ENCODE measurements around the gene KIF3B.

Gene KIF3B

DNA sequence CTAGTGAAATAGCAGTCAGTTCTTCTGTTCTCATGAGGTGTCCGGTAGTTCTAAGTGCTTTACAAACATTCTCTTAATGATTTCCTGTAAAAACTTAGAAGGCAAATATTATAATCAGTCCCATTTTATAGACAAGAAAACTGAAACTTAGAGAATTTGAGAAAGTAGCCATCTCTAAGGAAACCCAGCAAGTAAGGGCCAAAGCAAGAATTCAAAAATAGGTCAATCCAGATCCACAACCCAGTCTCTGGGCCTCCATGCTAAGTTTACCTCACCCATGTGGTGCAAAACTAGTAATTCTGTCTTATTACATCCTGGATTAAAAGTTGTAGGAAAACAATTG is 53.1 kb downstream of the KIF3B start:
- Histone ChIP-seq H4K20me1 (ENCODE audit: insufficient read depth, low read length) (no peaks in the 10 kb centered on the region), H3K4me2 (ENCODE audit: low read length) (no peak overlapping the region), H3K79me2 (ENCODE audit: insufficient read depth, low read length) (no peaks in the 10 kb centered on the region), H3K4me3 (ENCODE audit: low read depth, low read length, poor library complexity, severe bottlenecking) (no peak overlapping the region), H3K4me1 (ENCODE audit: insufficient read depth, low read length, severe bottlenecking) (peaks cover 11% of the 10 kb centered on the region), H3K27ac (ENCODE audit: low read depth, low read length, poor library complexity, severe bottlenecking) (no peak overlapping the region), H3K9ac (ENCODE audit: low read length) (no peak overlapping the region), H3K36me3 (ENCODE audit: insufficient read depth, low read length) (peaks cover 45% of the 10 kb centered on the region), H3K9me3 (ENCODE audit: low read length) (no peaks in the 10 kb centered on the region), H3K9me2 (ENCODE audit: low read depth, low read length) (no peaks in the 10 kb centered on the region), H3K27me3 (ENCODE audit: insufficient read depth, low read length) (no peaks in the 10 kb centered on the region), H3F3A (ENCODE audit: insufficient read depth, low read length) (no peaks in the 10 kb centered on the region), H2AFZ (ENCODE audit: low read length) (no peak overlapping the region)
- TF ChIP-seq, protein P1, sequence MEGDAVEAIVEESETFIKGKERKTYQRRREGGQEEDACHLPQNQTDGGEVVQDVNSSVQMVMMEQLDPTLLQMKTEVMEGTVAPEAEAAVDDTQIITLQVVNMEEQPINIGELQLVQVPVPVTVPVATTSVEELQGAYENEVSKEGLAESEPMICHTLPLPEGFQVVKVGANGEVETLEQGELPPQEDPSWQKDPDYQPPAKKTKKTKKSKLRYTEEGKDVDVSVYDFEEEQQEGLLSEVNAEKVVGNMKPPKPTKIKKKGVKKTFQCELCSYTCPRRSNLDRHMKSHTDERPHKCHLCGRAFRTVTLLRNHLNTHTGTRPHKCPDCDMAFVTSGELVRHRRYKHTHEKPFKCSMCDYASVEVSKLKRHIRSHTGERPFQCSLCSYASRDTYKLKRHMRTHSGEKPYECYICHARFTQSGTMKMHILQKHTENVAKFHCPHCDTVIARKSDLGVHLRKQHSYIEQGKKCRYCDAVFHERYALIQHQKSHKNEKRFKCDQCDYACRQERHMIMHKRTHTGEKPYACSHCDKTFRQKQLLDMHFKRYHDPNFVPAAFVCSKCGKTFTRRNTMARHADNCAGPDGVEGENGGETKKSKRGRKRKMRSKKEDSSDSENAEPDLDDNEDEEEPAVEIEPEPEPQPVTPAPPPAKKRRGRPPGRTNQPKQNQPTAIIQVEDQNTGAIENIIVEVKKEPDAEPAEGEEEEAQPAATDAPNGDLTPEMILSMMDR (IDR thresholded peaks at IDR 0.05; ENCODE audit: low read length): no peak
- no peak for TF ChIP-seq EZH2 (IDR thresholded peaks at IDR 0.05; ENCODE audit: borderline replicate concordance, low read length)

- no peaks in the 10 kb centered on the region for H3K27me3 ChIP-seq (ENCODE audit: insufficient read depth, low read length)
- no peaks in the 10 kb centered on the region for H3K79me2 ChIP-seq (ENCODE audit: insufficient read depth, low read length)
- TF ChIP-seq, protein P1 (IDR thresholded peaks at IDR 0.05; ENCODE audit: low read length): no peak
- TF ChIP-seq EZH2 (IDR thresholded peaks at IDR 0.05; ENCODE audit: borderline replicate concordance, low read length): no peak
- H3K4me1 ChIP-seq (ENCODE audit: insufficient read depth, low read length, severe bottlenecking): peaks cover 23% of the 10 kb centered on the region
- H3K4me2 ChIP-seq (ENCODE audit: low read length): no peak overlapping the region
- H3K9me3 ChIP-seq (ENCODE audit: low read length): no peaks in the 10 kb centered on the region
- no peaks in the 10 kb centered on the region for H3F3A ChIP-seq (ENCODE audit: insufficient read depth, low read length)
- H3K9me2 ChIP-seq (ENCODE audit: low read depth, low read length): no peaks in the 10 kb centered on the region
- H3K9ac ChIP-seq (ENCODE audit: low read length): no peak overlapping the region
- no peak overlapping the region for H3K27ac ChIP-seq (ENCODE audit: low read depth, low read length, poor library complexity, severe bottlenecking)
- H3K36me3 ChIP-seq (ENCODE audit: insufficient read depth, low read length): peaks cover 40% of the 10 kb centered on the region
- H3K4me3 ChIP-seq (ENCODE audit: low read depth, low read length, poor library complexity, severe bottlenecking): no peak overlapping the region
- no peak overlapping the region for H2AFZ ChIP-seq (ENCODE audit: low read length)
- H4K20me1 ChIP-seq (ENCODE audit: insufficient read depth, low read length): no peaks in the 10 kb centered on the region
These were observed 55.2 kb downstream of the KIF3B start for GRCh38 chr20:32332614-32333013.

- Histone ChIP-seq H4K20me1 (ENCODE audit: insufficient read depth, low read length) (no peaks in the 10 kb centered on the region), H3K27me3 (ENCODE audit: insufficient read depth, low read length) (no peaks in the 10 kb centered on the region), H3K4me3 (ENCODE audit: low read depth, low read length, poor library complexity, severe bottlenecking) (no peak overlapping the region), H3K9ac (ENCODE audit: low read length) (no peak overlapping the region), H3F3A (ENCODE audit: insufficient read depth, low read length) (no peaks in the 10 kb centered on the region), H3K36me3 (ENCODE audit: insufficient read depth, low read length) (peaks cover 39% of the 10 kb centered on the region), H3K9me2 (ENCODE audit: low read depth, low read length) (no peaks in the 10 kb centered on the region), H2AFZ (ENCODE audit: low read length) (no peak overlapping the region), H3K27ac (ENCODE audit: low read depth, low read length, poor library complexity, severe bottlenecking) (no peak overlapping the region), H3K4me2 (ENCODE audit: low read length) (no peak overlapping the region), H3K9me3 (ENCODE audit: low read length) (no peaks in the 10 kb centered on the region), H3K4me1 (ENCODE audit: insufficient read depth, low read length, severe bottlenecking) (peaks cover 30% of the 10 kb centered on the region), H3K79me2 (ENCODE audit: insufficient read depth, low read length) (no peaks in the 10 kb centered on the region)
- TF ChIP-seq EZH2 (IDR thresholded peaks at IDR 0.05; ENCODE audit: borderline replicate concordance, low read length): no peak
- TF ChIP-seq, protein P1 (IDR thresholded peaks at IDR 0.05; ENCODE audit: low read length): no peak
These were observed 55.9 kb downstream of the KIF3B start for GRCh38 chr20:32333181-32333987.
